ENCODE data around the gene PDS5A. TPM values are rescaled to one million over a fixed set of nuclear protein-coding genes. Genes with fewer than 3 reads are reported as not detected.

Gene PDS5A
- total and polyA plus RNA-seq, 2 donors (not counting 3 experiments of a cell fraction or from before 2014, with no cell fraction given) = 17.5 to 80.8 TPM

DNA sequence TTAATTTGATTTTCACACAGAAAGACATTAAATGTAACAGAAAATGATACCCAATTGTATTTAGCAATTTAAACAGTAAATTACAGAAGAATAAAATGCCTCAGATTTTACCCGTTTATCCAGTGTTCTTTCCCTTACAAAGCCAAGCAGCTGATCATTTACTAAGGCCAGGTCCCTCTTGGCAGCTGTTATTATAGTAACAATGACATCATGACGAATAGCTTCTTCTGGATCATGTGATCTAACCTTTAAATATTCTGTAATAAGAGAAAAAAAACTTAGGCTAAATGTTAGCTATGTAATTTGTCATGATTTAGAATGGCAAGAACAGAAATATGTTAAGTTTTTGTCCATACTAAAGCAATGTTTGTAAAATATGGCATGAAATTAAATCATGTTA is 69.4 kb downstream of the PDS5A start:
- H3K36me3 ChIP-seq (ENCODE audit: control insufficient read depth in 2 of 2, extremely low read depth in 1 of 2, insufficient read depth in 2 of 2, low read length in 2 of 2) = peaks cover 9 to 15% of the 10 kb centered on the region in 2 experiments
- H3K4me2 ChIP-seq (ENCODE audit: insufficient read depth, low read length) = no peak overlapping the region
- no TSS peak for BruUV-seq (replicated peaks)
- intact Hi-C loops (cut with micrococcal nuclease) = no loop called here
- no peaks in the 10 kb centered on the region for H3K27me3 ChIP-seq (ENCODE audit: control insufficient read depth in 2 of 2, insufficient read depth in 2 of 2, low read length in 2 of 2)
- H3K9me1 ChIP-seq (replicated peaks; ENCODE audit: control insufficient read depth, extremely low read depth, insufficient read depth, low read length) = no peaks in the 10 kb centered on the region
- ChIA-PET CTCF (interaction anchor here (0.9 to 1.2 kb wide), 3 partner anchors 9 to 439 kb away, joined by 3 to 4 read pairs (median 3); no protein-coding TSS in a partner anchor), POLR2A (no interaction called here)
- no peak overlapping the region for H3K9ac ChIP-seq (replicated peaks; ENCODE audit: extremely low read depth, insufficient read depth, low read length)
- peaks cover 2% of the 10 kb centered on the region for H3K79me2 ChIP-seq (ENCODE audit: control insufficient read depth, insufficient read depth, low read length)
- no peak overlapping the region for H3K27ac ChIP-seq (ENCODE audit: insufficient read depth, low read depth, low read length)
- FAIRE-seq (no peak), DNase-seq (ENCODE audit: low read depth, low spot score) (no peak)
- no peak overlapping the region for H3K4me3 ChIP-seq (replicated peaks in 1 of 3; ENCODE audit: insufficient read depth in 1 of 3, low read depth in 1 of 3, low read length in 3 of 3)
- no peaks in the 10 kb centered on the region for H3K4me1 ChIP-seq (ENCODE audit: control insufficient read depth, extremely low read depth, insufficient read depth, low read length)
- no peaks in the 10 kb centered on the region for H3K9me3 ChIP-seq (replicated peaks; ENCODE audit: control insufficient read depth, insufficient read depth, low read length)
- dilution Hi-C loops (cut with MboI; ENCODE audit: extremely low pct_ligation_motif_present, low sequenced_read_pairs) = no loop called here
- no peak overlapping the region for H2AFZ ChIP-seq (ENCODE audit: low read depth, low read length)
- no peaks in the 10 kb centered on the region for H4K20me1 ChIP-seq (replicated peaks; ENCODE audit: control insufficient read depth, extremely low read depth, insufficient read depth, low read length)
- no peak for TF ChIP-seq GATA2 (IDR thresholded peaks at IDR 0.05; ENCODE audit: insufficient read depth, insufficient read length, low read depth, low read length)
- TF ChIP-seq EZH2 (IDR thresholded peaks at IDR 0.05; ENCODE audit: borderline replicate concordance, low read depth, low read length, severe bottlenecking) = no peak
- no peak for TF ChIP-seq MYC (IDR thresholded peaks at IDR 0.05; ENCODE audit: low read depth, low read length)
- TF ChIP-seq, protein P1, sequence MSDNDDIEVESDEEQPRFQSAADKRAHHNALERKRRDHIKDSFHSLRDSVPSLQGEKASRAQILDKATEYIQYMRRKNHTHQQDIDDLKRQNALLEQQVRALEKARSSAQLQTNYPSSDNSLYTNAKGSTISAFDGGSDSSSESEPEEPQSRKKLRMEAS (IDR thresholded peaks at IDR 0.05; ENCODE audit: insufficient read depth, insufficient read length) = no peak
- TF ChIP-seq, protein P2, sequence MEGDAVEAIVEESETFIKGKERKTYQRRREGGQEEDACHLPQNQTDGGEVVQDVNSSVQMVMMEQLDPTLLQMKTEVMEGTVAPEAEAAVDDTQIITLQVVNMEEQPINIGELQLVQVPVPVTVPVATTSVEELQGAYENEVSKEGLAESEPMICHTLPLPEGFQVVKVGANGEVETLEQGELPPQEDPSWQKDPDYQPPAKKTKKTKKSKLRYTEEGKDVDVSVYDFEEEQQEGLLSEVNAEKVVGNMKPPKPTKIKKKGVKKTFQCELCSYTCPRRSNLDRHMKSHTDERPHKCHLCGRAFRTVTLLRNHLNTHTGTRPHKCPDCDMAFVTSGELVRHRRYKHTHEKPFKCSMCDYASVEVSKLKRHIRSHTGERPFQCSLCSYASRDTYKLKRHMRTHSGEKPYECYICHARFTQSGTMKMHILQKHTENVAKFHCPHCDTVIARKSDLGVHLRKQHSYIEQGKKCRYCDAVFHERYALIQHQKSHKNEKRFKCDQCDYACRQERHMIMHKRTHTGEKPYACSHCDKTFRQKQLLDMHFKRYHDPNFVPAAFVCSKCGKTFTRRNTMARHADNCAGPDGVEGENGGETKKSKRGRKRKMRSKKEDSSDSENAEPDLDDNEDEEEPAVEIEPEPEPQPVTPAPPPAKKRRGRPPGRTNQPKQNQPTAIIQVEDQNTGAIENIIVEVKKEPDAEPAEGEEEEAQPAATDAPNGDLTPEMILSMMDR (IDR thresholded peaks at IDR 0.05; ENCODE audit: extremely low read depth in 1 of 2, insufficient read depth in 1 of 2, low read depth in 1 of 2, low read length in 2 of 2) = no peak
- TF ChIP-seq POLR2A (IDR thresholded peaks at IDR 0.05; ENCODE audit: low read depth, low read length) = no peak
- TF ChIP-seq FOS (IDR thresholded peaks at IDR 0.05; ENCODE audit: borderline replicate concordance, insufficient read depth, low read length) = no peak
- no peak for TF ChIP-seq JUN (IDR thresholded peaks at IDR 0.05; ENCODE audit: borderline replicate concordance, insufficient read depth, insufficient read length, low read depth)
- TF ChIP-seq POLR2AphosphoS5 (IDR thresholded peaks at IDR 0.05; ENCODE audit: insufficient read depth, low read depth, low read length) = no peak
